ENCODE data around the gene HOXA9. TPM values are rescaled to one million over a fixed set of nuclear protein-coding genes. Genes with fewer than 3 reads are reported as not detected.

HOXA9 gene
- total and polyA plus RNA-seq, 4 donors, result 0.02 to 0.70 TPM; not detected in 2

- Histone ChIP-seq H3K4me1 (ENCODE audit: control insufficient read depth in 4 of 4, insufficient read depth in 4 of 4, low read length in 3 of 4) (peaks cover 8 to 27% (median 10%) of the 10 kb centered on the region in 4 donors), H3K27me3 (ENCODE audit: control insufficient read depth in 4 of 4, insufficient read depth in 4 of 4, low read length in 3 of 4) (peaks cover 9 to 61% (median 24%) of the 10 kb centered on the region in 4 donors), H3K27ac (ENCODE audit: low read depth in 1 of 2, low read length in 2 of 2) (no peak overlapping the region), H3K9me3 (ENCODE audit: control insufficient read depth in 4 of 4, low read length in 3 of 4) (peaks cover 0 to 10% (median under 1%) of the 10 kb centered on the region in 4 donors), H3K36me3 (ENCODE audit: control insufficient read depth in 4 of 4, insufficient read depth in 3 of 4, low read depth in 1 of 4, low read length in 3 of 4) (no peaks in the 10 kb centered on the region), H3K4me3 (ENCODE audit: low read depth in 1 of 3, low read length in 3 of 3) (no peak overlapping the region), H3K9ac (ENCODE audit: low read depth in 1 of 2, low read length in 2 of 2) (no peak overlapping the region)
- TF ChIP-seq HNF4G (IDR thresholded peaks at IDR 0.05), result no peak
- no peak for TF ChIP-seq RXRA (IDR thresholded peaks at IDR 0.05)
- TF ChIP-seq TAF1 (conservative IDR thresholded peaks at IDR 0.05), result no peak
- no peak for TF ChIP-seq REST (IDR thresholded peaks at IDR 0.05)
- TF ChIP-seq NR2F2 (IDR thresholded peaks at IDR 0.05), result no peak
- no peak for TF ChIP-seq GABPA (IDR thresholded peaks at IDR 0.05 in 1 of 2, conservative IDR thresholded peaks at IDR 0.05 in 1 of 2)
- no peak for TF ChIP-seq ATF3 (IDR thresholded peaks at IDR 0.05)
- TF ChIP-seq YY1 (IDR thresholded peaks at IDR 0.05), result no peak
- TF ChIP-seq EGR1 (IDR thresholded peaks at IDR 0.05; ENCODE audit: low read depth in 2 of 2), result no peak
- TF ChIP-seq CTCF (IDR thresholded peaks at IDR 0.05; ENCODE audit: low read depth, low read length, missing input control), result no peak
- TF ChIP-seq FOXA2 (IDR thresholded peaks at IDR 0.05), result no peak
- no peak for TF ChIP-seq ZBTB33 (IDR thresholded peaks at IDR 0.05)
- no peak for TF ChIP-seq MAX (IDR thresholded peaks at IDR 0.05)
- no peak for TF ChIP-seq JUND (IDR thresholded peaks at IDR 0.05)
- TF ChIP-seq RAD21 (IDR thresholded peaks at IDR 0.05), result no peak
- WGBS, result 13% methylated on average over 12 of the region's 12 CpGs
- no peak for DNase-seq (ENCODE audit: low spot score)
These were observed 1.3 kb downstream of the HOXA9 start for GRCh38 chr7:27164045-27164366.
